ENCODE data around the gene HELZ. TPM values are rescaled to one million over a fixed set of nuclear protein-coding genes. Genes with fewer than 3 reads are reported as not detected.

HELZ gene, protein sequence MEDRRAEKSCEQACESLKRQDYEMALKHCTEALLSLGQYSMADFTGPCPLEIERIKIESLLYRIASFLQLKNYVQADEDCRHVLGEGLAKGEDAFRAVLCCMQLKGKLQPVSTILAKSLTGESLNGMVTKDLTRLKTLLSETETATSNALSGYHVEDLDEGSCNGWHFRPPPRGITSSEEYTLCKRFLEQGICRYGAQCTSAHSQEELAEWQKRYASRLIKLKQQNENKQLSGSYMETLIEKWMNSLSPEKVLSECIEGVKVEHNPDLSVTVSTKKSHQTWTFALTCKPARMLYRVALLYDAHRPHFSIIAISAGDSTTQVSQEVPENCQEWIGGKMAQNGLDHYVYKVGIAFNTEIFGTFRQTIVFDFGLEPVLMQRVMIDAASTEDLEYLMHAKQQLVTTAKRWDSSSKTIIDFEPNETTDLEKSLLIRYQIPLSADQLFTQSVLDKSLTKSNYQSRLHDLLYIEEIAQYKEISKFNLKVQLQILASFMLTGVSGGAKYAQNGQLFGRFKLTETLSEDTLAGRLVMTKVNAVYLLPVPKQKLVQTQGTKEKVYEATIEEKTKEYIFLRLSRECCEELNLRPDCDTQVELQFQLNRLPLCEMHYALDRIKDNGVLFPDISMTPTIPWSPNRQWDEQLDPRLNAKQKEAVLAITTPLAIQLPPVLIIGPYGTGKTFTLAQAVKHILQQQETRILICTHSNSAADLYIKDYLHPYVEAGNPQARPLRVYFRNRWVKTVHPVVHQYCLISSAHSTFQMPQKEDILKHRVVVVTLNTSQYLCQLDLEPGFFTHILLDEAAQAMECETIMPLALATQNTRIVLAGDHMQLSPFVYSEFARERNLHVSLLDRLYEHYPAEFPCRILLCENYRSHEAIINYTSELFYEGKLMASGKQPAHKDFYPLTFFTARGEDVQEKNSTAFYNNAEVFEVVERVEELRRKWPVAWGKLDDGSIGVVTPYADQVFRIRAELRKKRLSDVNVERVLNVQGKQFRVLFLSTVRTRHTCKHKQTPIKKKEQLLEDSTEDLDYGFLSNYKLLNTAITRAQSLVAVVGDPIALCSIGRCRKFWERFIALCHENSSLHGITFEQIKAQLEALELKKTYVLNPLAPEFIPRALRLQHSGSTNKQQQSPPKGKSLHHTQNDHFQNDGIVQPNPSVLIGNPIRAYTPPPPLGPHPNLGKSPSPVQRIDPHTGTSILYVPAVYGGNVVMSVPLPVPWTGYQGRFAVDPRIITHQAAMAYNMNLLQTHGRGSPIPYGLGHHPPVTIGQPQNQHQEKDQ (N-terminal part only)
- 64.9 and 70.0 TPM in 2 replicates for total RNA-seq

DNA sequence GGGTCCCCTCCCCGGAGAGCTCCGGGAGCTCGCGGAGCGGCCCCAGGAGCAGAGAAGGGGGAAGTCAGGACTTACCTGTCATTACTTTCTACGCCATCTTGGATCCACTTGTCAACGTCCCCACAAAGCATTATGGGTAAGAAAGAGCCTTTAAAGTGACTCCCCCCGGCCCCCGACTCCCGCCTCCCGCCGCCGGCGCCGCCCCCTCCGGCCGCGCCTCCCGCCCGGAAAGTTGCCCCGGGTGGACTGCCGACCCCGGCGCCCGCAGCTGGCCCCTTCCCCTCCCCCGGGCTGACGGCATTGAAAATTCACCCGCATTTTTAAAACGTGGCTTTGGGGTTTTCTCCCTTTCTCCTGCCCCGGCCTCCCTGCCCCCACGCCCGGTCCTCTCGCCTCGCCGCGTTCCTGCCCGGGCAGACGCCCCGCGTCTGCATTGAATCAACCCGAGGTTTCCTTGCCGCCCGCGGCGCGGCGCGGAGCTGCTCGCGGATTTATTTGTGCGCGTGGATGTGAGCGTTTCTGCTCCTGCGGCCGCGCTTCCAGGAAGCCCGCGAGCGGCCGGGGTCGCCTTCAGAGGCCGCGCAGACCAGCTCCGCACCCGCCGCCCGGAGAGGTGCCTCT is at the start of gene HELZ:
Gene HELZ, minus strand, starts transcription at position 124 of the 621 bp plus-strand sequence. CDS start 26,392 bp downstream, outside the sequence.

DNA sequence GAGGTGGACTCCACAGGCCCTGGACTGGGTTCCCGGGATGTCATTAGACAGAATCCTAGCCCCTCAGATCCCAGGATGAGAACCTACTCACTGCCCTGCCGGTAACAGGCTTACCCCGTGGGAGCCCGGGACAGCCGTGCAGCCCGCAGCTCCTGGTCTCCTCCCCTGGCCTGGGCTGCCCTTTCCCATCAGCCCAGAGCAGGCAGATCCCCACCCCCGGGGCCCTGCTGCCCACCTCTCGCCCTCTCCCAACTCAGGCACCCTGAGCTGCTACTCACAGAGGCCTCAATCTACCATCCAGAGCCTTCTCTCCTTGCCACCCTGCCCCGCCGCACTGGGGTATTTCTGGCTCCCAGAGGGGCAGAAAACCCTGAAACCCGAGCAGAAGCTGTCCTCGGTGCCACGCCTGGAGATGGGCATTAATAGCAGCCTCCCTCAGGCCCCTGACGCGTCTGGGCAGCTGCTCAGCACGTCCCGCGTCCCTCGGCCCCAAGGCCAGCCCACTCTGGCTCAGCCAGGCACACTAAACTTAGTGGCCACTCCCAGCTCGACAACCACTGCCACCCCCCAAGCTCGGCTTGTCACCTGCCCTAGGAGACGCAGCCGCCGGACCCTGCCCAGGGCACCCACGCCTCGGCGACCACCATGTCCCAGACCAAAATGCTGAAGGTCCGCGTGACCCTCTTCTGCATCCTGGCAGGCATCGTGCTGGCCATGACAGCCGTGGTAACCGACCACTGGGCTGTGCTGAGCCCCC is 200.8 kb downstream of the HELZ start, which contains the start of gene CACNG1:
Gene CACNG1, plus strand, starts transcription at position 539 of the 757 bp plus-strand sequence. Its CDS starts 107 bp downstream, at position 646.

Small RNA genes lying within 50 kb of the gene (small RNA-seq; reads per million reads assigned to genes)
- not detected for gene AC007448.1
- gene RF00393: not detected
- gene RNA5SP447: not detected

Other genes with a start within 250 kb of the HELZ start
- gene CACNG1, start 200.6 kb downstream of the HELZ start, total RNA-seq: not detected in 2 replicates
- gene PSMD12, start 121.4 kb upstream of the HELZ start, total RNA-seq: 41.0 and 49.0 TPM in 2 replicates
- gene PITPNC1, start 132.1 kb upstream of the HELZ start, total RNA-seq: 7.2 and 8.5 TPM in 2 replicates